ENCODE results near the gene SNTB2. TPM values are rescaled to one million over a fixed set of nuclear protein-coding genes. Genes with fewer than 3 reads are reported as not detected.
"Not testable (repeated sequence)": the region's sequence is repeated elsewhere in the genome, so short reads cannot be mapped to it uniquely, and the experiment has no call there.

SNTB2 gene
- 2.4 TPM for total RNA-seq

- peak; percentile 50 to 83 (median 72) for DNase-seq (ENCODE audit: low read depth in 2 of 3, low spot score in 2 of 3)
Measured at GRCh38 chr16:69186642-69187445, at the start of gene SNTB2. Gene SNTB2 (plus strand): TSS chr16:69187164. CDS start chr16:69187167, 3 bp downstream.

- no peak for DNase-seq (ENCODE audit: low read depth in 2 of 3, low spot score in 2 of 3)
Measured at GRCh38 chr16:69138608-69139007, 48.4 kb upstream of the SNTB2 start.

GRCh38 chr16:69139464-69139863 is 47.5 kb upstream of the SNTB2 start:
- not testable (repeated sequence) for DNase-seq (ENCODE audit: low read depth in 2 of 3, low spot score in 2 of 3)

GRCh38 chr16:69141014-69141413 is 46.0 kb upstream of the SNTB2 start:
- no peak for DNase-seq (ENCODE audit: low read depth in 2 of 3, low spot score in 2 of 3)

- DNase-seq (ENCODE audit: low read depth in 2 of 3, low spot score in 2 of 3): no peak
Measured at GRCh38 chr16:69141936-69142335, 45.0 kb upstream of the SNTB2 start.

- no peak for DNase-seq (ENCODE audit: low read depth in 2 of 3, low spot score in 2 of 3)
Measured at GRCh38 chr16:69143116-69143515, 43.8 kb upstream of the SNTB2 start.

GRCh38 chr16:69145658-69146057 is 41.3 kb upstream of the SNTB2 start:
- no peak for DNase-seq (ENCODE audit: low read depth in 2 of 3, low spot score in 2 of 3)

GRCh38 chr16:69149621-69150020 is 37.3 kb upstream of the SNTB2 start:
- not testable (repeated sequence) for DNase-seq (ENCODE audit: low read depth in 2 of 3, low spot score in 2 of 3)

GRCh38 chr16:69150146-69150865 is 36.7 kb upstream of the SNTB2 start:
- DNase-seq (ENCODE audit: low read depth in 2 of 3, low spot score in 2 of 3): peak; percentile 23 to 81 (median 64)

- DNase-seq (ENCODE audit: low read depth in 2 of 3, low spot score in 2 of 3): no peak
Measured at GRCh38 chr16:69157196-69157595, 29.8 kb upstream of the SNTB2 start.

- DNase-seq (ENCODE audit: low read depth in 2 of 3, low spot score in 2 of 3): no peak
Measured at GRCh38 chr16:69160192-69160591, 26.8 kb upstream of the SNTB2 start.

GRCh38 chr16:69165584-69165983 is 21.4 kb upstream of the SNTB2 start:
- DNase-seq (ENCODE audit: low read depth in 2 of 3, low spot score in 2 of 3): no peak

GRCh38 chr16:69166221-69166833 is 20.6 kb upstream of the SNTB2 start:
- DNase-seq (ENCODE audit: low read depth in 2 of 3, low spot score in 2 of 3): no peak

GRCh38 chr16:69166946-69167930 is 19.7 kb upstream of the SNTB2 start:
- no peak for DNase-seq (ENCODE audit: low read depth in 2 of 3, low spot score in 2 of 3)

GRCh38 chr16:69169051-69169450 is 17.9 kb upstream of the SNTB2 start:
- DNase-seq (ENCODE audit: low read depth in 2 of 3, low spot score in 2 of 3): no peak

- no peak for DNase-seq (ENCODE audit: low read depth in 2 of 3, low spot score in 2 of 3)
Measured at GRCh38 chr16:69169607-69170352, 17.2 kb upstream of the SNTB2 start.

- peak in 1 of 3 donors; percentile 40 for DNase-seq (ENCODE audit: low read depth in 2 of 3, low spot score in 2 of 3)
Measured at GRCh38 chr16:69171325-69172084, 15.5 kb upstream of the SNTB2 start.

GRCh38 chr16:69176033-69176800 is 10.7 kb upstream of the SNTB2 start:
- no peak for DNase-seq (ENCODE audit: low read depth in 2 of 3, low spot score in 2 of 3)
